Activated effector memory CD4-positive, alpha-beta T cell treated with Interleukin-2 at 50 U/mL for 16 hours (primary cell): ENCODE results near the gene COQ6.
"Not testable (repeated sequence)": the region's sequence is repeated elsewhere in the genome, so short reads cannot be mapped to it uniquely, and the experiment has no call there.

Experiments used
- DNase-seq: peaks from one replicate; pipeline ENCODE4 v3.0.0-alpha.2; 2020

The COQ6 gene

GRCh38 chr14:73949752-73950734, at the start of gene COQ6, which contains the start of gene FAM161B:
COQ6 (plus strand) TSS chr14:73950302; CDS start chr14:73950333, 31 bp downstream.
FAM161B (minus strand) TSS chr14:73950094; CDS start chr14:73950026, 68 bp downstream.
- DNase-seq, result peak; percentile 90

DNA sequence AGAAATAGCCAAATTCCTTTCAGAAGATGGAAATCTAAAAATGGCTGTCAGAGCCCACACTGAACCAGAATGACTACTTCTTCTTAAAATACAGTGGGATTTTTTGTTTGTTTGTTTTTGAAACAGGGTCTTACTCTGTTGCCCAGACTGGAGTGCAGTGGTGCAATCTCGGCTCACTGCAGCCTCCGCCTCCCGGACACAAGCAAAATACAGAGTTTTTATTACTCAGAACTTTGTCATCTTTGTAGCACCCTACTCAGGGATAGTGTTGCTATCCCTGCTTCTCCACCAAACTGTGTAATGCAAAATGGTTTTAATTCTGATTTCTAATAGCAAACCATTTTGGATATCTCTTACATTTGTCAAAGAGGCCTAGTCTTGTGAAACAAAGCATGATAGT, 47.1 kb upstream of the COQ6 start:
- DNase-seq, result no peak

GRCh38 chr14:73909681-73910080, 40.4 kb upstream of the COQ6 start:
- no peak for DNase-seq

DNA sequence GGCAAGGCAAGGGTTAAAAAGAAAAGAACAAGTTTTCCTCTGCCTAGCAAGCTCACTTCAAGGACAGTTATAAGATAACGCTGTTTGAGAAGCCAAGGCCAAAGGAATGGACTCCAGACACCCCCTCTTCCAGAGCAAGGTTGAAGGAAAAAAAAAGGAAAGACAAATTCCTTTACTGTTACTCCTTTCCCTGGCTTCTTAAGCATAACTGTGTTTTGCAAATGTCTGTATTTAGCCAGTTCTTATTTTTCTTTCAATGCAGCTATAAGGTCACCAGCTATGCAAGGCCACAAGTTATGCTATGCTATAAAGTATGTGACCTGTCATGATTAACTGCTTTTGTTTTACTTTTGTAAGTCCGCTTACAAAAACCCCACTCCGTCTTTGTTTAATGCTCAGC, 36.8 kb upstream of the COQ6 start:
- DNase-seq, result no peak

DNA sequence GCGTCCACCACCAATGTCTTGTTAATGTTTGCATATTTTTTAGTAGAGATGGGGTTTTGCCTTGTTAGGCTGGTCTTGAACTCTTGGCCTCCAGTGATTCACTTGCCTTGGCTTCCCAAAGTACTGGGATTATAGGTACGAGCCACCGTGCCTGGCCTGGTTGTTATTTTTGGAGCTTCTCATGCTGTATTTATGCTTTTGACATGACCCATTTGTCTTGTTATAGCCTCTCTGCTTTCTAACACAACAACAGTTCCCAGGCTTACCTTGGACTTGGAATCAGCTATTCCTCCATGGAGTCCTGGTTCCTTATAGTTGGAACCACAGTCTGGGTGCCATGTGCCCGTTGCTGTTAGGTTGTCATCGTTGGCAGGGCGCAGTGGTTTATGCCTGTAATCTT, 33.8 kb upstream of the COQ6 start:
- no peak for DNase-seq

DNA sequence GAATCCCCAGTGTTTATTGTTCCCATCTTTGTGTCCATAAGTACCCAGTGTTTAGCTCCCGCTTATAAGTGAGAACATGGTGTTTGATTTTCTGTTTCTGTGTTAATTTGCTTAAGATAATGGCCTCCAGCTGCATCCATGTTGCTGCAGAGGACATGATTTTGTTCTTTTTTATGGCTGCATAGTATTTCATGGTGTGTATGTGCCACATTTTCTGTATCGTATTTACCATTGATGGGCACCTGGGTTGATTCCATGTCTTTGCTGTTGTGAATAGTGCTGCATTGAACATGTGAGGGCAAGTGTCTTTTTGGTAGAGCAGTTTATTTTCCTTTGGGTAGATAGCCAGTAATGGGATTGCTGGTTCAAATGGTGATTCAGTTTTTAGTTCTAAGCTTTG, 30.6 kb upstream of the COQ6 start:
- not testable (repeated sequence) for DNase-seq

- DNase-seq, result no peak
Observed at GRCh38 chr14:73924337-73924736, 25.8 kb upstream of the COQ6 start.

DNA sequence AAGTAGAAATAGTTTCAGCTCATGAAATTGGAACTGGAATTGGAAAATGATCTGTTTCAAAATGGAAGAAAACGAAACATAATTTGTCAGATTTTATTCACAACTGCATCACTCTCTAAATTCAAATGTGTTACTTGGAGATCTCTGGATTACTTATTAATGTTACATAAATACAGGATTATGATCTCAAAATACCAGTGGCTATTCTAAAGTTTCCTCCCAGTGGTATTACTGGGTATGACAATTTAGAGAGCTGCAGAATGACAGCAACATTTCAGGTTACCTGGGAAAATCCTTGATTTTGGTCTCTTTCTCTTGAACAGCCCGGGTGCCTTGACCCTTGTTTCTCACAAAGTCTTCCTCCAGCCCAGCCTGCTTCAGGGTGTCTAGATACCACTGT, 14.4 kb upstream of the COQ6 start:
- no peak for DNase-seq

- no peak for DNase-seq
Observed at GRCh38 chr14:73936548-73936947, 13.6 kb upstream of the COQ6 start.

DNA sequence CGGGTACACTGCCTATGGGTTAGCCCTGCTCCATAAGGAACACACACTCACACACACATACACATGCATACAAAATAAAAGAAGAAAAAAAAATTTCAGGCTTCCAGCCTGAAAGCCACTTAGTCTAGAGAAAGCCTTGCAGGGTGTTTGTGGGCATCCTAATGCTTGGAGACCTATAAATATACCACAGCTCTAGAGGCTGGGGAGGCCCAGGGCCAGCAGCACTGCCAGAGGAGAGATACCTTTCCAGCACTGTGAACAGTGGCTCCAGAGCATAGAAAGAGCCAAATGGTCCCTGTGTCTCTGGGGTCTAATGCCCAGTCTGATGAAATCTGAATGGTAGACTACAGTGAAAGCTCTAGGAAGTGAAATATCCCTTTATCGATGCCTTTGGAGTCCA, 13.1 kb upstream of the COQ6 start:
- DNase-seq, result no peak

DNA sequence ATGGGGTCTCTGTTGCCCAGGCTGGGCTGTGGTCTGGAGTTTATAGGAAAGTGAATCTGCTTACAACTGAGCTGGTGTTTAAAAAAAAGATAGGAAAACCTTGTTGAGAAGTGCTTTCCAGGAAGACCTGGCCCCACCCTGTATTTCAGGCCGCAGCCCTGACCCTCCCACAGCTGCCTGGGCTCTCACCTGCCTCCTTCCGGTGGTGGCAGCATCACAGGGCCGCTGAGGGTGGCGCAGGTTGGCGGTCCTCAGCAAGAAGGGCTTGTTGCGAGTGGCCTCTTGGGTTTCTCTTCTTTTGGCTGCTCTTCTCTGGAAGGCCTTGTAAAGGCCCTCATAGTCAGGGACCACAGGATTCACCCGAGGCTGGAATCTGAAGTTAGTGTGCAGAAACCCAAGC, 7.9 kb upstream of the COQ6 start:
- DNase-seq, result no peak

DNA sequence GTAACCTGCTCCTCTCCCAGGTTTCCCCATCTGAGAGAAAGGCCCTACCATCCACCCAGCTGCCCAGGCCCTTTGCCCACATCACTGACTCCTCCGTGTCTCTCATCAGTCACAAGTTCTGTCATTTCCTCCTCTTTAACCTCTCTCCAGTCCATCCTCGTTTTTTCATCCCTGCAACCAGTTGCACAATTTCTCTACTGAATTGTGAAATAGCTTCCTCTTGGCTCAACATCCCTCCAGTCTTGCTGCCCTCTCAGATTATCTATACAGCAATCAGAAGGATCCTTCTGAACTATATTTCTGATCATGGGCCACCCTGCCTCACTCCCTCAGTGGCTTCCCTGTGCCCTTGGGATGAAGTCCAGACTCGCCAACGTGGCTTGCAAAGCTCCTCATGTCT, 7.0 kb upstream of the COQ6 start:
- DNase-seq, result no peak

- no peak for DNase-seq
Observed at GRCh38 chr14:73944432-73945158, 5.5 kb upstream of the COQ6 start.

GRCh38 chr14:73945159-73945670, 4.9 kb upstream of the COQ6 start:
- DNase-seq, result no peak

- DNase-seq, result no peak
Observed at GRCh38 chr14:73953731-73954130, 3.6 kb downstream of the COQ6 start.

- no peak for DNase-seq
Observed at GRCh38 chr14:73955674-73956073, 5.6 kb downstream of the COQ6 start.

DNA sequence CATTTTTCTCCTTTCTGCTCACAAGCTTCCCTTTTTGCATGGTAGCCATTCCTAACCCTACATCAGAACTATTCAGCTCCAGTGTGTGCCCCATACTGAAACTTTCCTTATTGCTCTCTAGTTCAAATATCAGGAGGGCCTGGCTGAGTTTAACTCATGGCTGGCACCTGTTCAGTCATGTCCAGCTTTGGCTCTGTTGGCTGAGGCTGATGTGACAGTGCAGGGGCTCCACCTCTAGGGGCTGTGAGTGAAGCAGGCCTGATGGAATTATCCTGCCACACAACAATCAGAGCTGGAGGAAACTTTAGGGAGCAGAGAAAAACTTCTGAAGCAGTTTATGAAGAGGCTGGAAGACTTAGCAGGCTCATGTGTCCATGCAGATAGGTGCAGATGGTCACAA, 8.5 kb downstream of the COQ6 start:
- no peak for DNase-seq

GRCh38 chr14:73961192-73961591, 11.1 kb downstream of the COQ6 start:
- DNase-seq, result no peak

DNA sequence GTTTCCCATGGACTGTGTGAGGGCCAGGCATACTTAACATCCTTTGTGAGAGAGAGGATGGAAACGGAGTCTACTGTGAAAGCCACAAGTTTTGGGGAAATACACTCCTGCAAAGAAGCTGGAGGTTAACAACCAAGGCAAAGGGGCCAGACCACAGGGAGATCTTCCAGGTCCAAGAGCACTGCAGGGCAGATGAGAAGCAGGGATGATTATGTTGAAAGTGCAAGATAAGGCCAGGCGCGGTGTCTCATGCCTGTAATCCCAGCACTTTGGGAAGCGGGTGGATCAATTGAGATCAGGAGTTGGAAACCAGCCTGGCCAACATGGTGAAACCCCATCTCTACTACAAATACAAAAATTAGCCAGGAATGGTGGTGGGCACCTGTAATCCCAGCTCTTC, 15.1 kb downstream of the COQ6 start:
- DNase-seq, result no peak

GRCh38 chr14:73968885-73969284, 18.8 kb downstream of the COQ6 start:
- no peak for DNase-seq

GRCh38 chr14:73973497-73973896, 23.4 kb downstream of the COQ6 start:
- DNase-seq, result no peak

- no peak for DNase-seq
Observed at GRCh38 chr14:73976125-73976524, 26.0 kb downstream of the COQ6 start.

GRCh38 chr14:73977896-73978295, 27.8 kb downstream of the COQ6 start:
- no peak for DNase-seq

DNA sequence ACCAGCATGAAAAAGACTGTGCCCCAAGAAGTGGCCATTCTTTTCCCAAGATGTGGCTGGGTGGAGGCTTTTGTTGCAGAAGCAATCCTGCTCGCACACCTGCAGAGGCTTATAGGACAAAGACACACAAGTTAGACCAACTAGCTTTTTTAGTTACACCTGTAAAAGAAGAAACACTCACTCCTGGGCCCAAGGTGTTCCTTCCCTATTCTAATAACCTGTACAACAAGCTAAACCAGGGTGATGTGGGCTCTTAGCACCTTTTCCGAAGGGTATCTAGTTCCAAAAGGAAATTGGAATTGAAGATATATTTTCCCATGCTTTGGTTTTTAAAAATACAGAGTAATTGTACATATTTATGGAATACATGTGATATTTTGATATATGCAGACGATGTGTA, 38.0 kb downstream of the COQ6 start:
- DNase-seq, result no peak
